Neutrophil (primary cell): ENCODE results near the gene FIBCD1.

Source experiments
- H3K27ac ChIP-seq: fragments of 200-600 bp; sonication (generic); 2 replicates; pipeline ENCODE4 v1.5.1; 2016; ENCODE audit warnings: mild to moderate bottlenecking, moderate library complexity
- H3K27me3 ChIP-seq: fragments of 200-600 bp; sonication (generic); 2 replicates; pipeline ENCODE4 v1.6.0; 2016; ENCODE audit warnings: mild to moderate bottlenecking
- H3K36me3 ChIP-seq: fragments of 200-600 bp; sonication (generic); 2 replicates; pipeline ENCODE4 v1.5.1; 2017
- H3K4me1 ChIP-seq, 2 experiments: fragments of 200-600 bp in 1 of 2; sonication (generic) in 1 of 2; 1 replicate in 1 of 2; 2 replicates in 1 of 2; pipeline versions ENCODE4 v1.5.1 to v1.6.1; 2013 to 2016; ENCODE audit warnings: low read depth in 1 of 2, low read length in 1 of 2, mild to moderate bottlenecking in 1 of 2, moderate library complexity in 1 of 2; ENCODE audit not compliant: control insufficient read depth in 1 of 2, insufficient read depth in 1 of 2
- H3K4me3 ChIP-seq, 2 experiments: fragments of 200-600 bp in 1 of 2; sonication (generic) in 1 of 2; 1 replicate in 1 of 2; 2 replicates in 1 of 2; pipeline ENCODE4 v1.5.1; 2013 to 2016; ENCODE audit warnings: low read depth in 1 of 2, low read length in 1 of 2, mild to moderate bottlenecking in 1 of 2, moderate library complexity in 1 of 2
- H3K9me3 ChIP-seq: fragments of 200-600 bp; sonication (generic); 2 replicates; pipeline ENCODE4 v1.5.1; 2016
- TF ChIP-seq, protein P1 (sequence below): fragments of 200-600 bp; sonication (generic); IDR thresholded peaks from 2 replicates; pipeline ENCODE4 v1.5.1; 2016; ENCODE audit warnings: antibody characterized with exemption

Gene FIBCD1

DNA sequence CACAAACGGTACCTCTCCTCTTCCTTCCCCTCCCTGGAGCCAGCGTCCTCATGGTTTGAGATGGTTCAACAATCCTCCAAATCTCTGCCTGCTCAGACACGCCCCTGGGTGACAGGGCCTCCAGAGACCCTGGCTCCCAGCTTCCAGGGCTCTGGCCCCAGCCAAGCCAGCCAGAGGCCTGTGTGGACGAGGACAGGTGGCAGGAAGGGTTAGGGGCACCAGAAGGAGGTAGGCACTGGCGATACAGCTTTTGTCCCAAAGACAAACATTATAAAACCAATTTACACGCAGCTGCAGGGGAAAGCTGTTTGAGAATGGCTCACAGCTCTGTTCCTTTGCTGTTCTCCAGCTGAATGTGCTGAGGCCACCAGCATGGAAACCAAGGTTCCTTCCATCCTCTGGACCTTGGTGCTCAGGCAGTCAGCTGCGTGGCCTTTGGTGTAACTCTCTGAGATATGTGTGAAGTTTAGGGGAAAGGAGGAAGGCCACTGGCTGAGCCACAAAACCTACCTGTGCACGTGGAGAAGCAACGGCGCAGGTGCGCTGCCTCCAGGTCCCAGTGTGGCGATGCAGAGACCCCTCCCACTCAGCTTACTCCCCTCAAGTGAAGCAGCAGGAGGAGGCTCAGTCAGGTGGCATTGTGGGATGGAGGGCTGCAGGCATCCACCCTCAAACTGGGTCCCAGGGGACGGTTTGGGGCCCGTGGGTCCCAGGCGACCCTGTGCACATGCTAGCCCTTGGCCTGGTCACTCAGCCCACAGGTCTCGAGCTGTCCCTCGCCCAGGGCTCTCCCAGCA lies 38.1 kb downstream of the FIBCD1 start:
- no peak overlapping the region for H3K4me3 ChIP-seq

DNA sequence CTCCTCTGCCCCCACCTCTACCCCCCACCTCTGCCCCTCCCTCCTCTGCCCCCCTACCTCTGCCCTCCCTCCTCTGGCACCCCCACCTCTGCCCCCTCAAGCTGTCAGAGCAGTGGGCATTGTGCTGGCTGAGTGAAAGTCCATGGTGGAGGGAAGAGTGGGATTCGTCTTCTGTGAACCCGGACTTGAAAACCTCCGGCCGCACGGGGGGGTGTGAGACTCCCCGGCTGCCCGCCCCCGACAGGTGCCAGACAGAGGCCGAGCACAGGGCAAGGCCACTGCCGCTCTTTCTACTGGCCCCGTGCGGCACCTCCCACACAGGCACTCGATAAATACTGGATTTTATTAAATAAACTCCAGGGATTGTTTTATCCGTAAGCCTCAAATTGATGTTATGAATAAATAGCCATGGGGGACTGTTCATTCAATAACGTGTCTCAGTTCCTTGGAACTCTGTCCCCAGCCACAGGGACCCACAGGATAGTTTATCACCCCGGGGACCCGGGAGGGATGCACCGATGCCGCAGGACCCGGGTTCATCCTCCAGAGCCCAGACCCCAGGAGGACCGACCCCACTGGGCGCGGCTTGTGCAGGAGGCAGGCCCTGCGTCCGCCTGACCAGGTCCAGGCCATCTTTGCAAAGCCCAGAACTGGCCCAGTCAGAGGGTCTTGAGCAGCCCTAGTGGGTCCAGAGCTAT lies 39.8 kb downstream of the FIBCD1 start:
- TF ChIP-seq, protein P1, sequence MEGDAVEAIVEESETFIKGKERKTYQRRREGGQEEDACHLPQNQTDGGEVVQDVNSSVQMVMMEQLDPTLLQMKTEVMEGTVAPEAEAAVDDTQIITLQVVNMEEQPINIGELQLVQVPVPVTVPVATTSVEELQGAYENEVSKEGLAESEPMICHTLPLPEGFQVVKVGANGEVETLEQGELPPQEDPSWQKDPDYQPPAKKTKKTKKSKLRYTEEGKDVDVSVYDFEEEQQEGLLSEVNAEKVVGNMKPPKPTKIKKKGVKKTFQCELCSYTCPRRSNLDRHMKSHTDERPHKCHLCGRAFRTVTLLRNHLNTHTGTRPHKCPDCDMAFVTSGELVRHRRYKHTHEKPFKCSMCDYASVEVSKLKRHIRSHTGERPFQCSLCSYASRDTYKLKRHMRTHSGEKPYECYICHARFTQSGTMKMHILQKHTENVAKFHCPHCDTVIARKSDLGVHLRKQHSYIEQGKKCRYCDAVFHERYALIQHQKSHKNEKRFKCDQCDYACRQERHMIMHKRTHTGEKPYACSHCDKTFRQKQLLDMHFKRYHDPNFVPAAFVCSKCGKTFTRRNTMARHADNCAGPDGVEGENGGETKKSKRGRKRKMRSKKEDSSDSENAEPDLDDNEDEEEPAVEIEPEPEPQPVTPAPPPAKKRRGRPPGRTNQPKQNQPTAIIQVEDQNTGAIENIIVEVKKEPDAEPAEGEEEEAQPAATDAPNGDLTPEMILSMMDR, result no peak
- Histone ChIP-seq H3K27ac (no peak overlapping the region), H3K9me3 (no peaks in the 10 kb centered on the region), H3K36me3 (no peaks in the 10 kb centered on the region), H3K27me3 (peaks cover 10% of the 10 kb centered on the region), H3K4me3 (no peak overlapping the region), H3K4me1 (peaks cover 0 to under 1% of the 10 kb centered on the region in 2 experiments)

More for the DNA sequence above, 38.1 kb downstream of the FIBCD1 start:
- H3K27ac ChIP-seq, result no peak overlapping the region
- TF ChIP-seq, protein P1, result no peak
- H3K9me3 ChIP-seq, result no peaks in the 10 kb centered on the region
- H3K4me1 ChIP-seq, result no peaks in the 10 kb centered on the region
- peaks cover 10% of the 10 kb centered on the region for H3K27me3 ChIP-seq
- H3K36me3 ChIP-seq, result no peaks in the 10 kb centered on the region

DNA sequence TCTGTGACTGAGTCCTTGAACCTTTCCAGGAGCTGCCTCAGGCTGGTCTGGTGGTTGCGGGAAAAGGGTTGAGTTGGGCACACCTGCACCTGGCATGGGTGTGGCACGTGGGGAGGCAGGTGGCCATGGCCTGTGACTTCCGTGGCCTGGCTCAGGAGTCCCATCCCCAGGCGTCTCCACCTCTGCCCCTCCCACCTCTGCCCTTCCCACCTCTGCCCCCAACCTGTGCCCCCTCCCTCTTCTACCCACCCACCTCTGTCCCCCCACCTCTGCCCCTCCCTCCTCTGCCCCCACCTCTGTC lies 40.5 kb downstream of the FIBCD1 start:
- TF ChIP-seq, protein P1, result no peak
- H3K27me3 ChIP-seq, result peaks cover 10% of the 10 kb centered on the region
- no peak overlapping the region for H3K4me3 ChIP-seq
- no peaks in the 10 kb centered on the region for H3K9me3 ChIP-seq
- H3K36me3 ChIP-seq, result no peaks in the 10 kb centered on the region
- H3K27ac ChIP-seq, result no peak overlapping the region
- peaks cover 6 to 7% of the 10 kb centered on the region in 2 experiments for H3K4me1 ChIP-seq

DNA sequence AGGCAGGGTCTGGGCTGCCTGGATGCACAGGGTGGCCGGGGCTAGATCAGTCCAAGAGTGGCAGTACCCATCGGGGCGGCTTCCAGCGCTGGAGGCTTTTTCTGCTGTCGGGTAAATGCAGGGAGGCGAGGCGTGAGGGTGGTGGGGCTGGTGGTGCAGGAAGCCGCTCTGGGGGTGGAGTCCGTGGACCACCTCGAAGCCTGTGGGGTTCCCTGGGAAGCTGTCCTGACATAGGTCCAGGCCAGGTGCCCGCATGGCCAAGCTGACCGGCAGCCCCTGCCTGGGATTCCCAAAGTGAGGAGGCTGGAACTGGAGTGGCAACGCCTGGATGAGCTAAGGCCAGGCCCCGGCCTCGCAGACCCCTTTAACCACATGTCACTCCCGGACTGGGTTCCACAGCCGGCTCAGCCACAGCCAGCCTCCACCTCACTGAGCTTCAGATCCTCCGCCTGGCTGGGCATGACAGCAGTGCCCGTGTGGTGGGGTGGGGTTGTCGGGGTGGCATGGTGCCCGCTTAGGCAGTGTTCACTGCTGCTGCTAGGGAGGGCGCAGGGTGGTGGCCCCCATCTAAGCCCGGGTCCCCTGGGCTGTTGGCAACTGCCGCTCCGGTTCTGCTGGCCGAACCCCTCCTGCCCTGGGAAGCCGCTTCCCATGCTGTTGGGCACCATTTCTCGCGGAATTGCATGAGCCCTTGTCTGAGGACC lies 41.0 kb downstream of the FIBCD1 start:
- no peak overlapping the region for H3K27ac ChIP-seq
- TF ChIP-seq, protein P1, result no peak
- peaks cover 10% of the 10 kb centered on the region for H3K27me3 ChIP-seq
- peaks cover 11 to 12% of the 10 kb centered on the region in 2 experiments for H3K4me1 ChIP-seq
- H3K9me3 ChIP-seq, result no peaks in the 10 kb centered on the region
- H3K36me3 ChIP-seq, result no peaks in the 10 kb centered on the region
- H3K4me3 ChIP-seq, result no peak overlapping the region

DNA sequence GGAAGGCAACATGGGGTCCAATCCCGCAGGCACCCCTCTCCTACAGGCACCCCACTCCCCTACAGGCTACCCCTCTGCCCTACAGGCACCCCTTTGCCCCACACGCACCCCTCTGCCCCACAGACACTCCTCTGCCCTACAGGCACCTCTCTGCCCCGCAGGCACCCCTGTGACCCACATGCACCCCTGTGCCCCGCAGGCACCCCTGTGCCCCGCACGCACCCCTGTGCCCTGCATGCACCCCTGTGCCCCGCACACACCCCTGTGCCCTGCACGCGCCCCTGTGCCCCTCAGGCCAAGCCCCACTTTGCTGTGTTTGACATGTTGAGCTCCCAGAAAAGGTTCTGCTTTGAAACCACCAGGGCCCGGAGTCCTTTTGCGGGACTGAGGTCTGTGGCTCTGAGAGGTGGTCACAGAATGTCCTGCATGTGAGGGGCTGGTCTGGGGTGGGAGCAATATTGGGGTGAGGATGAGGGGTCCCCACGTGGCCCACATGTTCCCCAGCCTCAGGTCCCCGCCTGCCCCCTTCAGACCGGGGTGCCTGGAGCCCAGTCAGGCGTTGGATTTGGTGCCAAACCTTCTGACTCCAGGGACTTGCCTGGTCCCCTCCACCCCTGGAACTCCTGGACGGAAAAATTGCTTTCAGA lies 41.8 kb downstream of the FIBCD1 start:
- Histone ChIP-seq H3K27ac (no peak overlapping the region), H3K36me3 (no peaks in the 10 kb centered on the region), H3K4me1 (peaks cover 15 to 19% of the 10 kb centered on the region in 2 experiments), H3K27me3 (peaks cover 10% of the 10 kb centered on the region), H3K4me3 (no peak overlapping the region), H3K9me3 (no peaks in the 10 kb centered on the region)
- TF ChIP-seq, protein P1, result no peak
